ENCODE measurements around the gene RBM33. TPM values are rescaled to one million over a fixed set of nuclear protein-coding genes. Genes with fewer than 3 reads are reported as not detected.

Gene RBM33
- total RNA-seq, 1 donor from 2014 or later = 25.0 TPM

GRCh38 chr7:155603205-155603857 lies 41.1 kb upstream of the RBM33 start:
- Histone ChIP-seq H3K36me3 (ENCODE audit: control insufficient read depth, insufficient read depth, low read length) (no peaks in the 10 kb centered on the region), H3K27me3 (ENCODE audit: control insufficient read depth, insufficient read depth, low read length) (peaks cover 6% of the 10 kb centered on the region), H3K4me3 (ENCODE audit: low read depth, low read length) (no peak overlapping the region)
- no peak for DNase-seq (ENCODE audit: low read depth)
- TF ChIP-seq CTCF (IDR thresholded peaks at IDR 0.05; ENCODE audit: insufficient read depth, low read length, poor library complexity, severe bottlenecking) = no peak

- H3K36me3 ChIP-seq (ENCODE audit: control insufficient read depth, insufficient read depth, low read length) = no peaks in the 10 kb centered on the region
- H3K27me3 ChIP-seq (ENCODE audit: control insufficient read depth, insufficient read depth, low read length) = peaks cover 6% of the 10 kb centered on the region
- TF ChIP-seq CTCF (IDR thresholded peaks at IDR 0.05; ENCODE audit: insufficient read depth, low read length, poor library complexity, severe bottlenecking) = no peak
- H3K4me3 ChIP-seq (ENCODE audit: low read depth, low read length) = no peak overlapping the region
- DNase-seq (ENCODE audit: low read depth) = no peak
Observed at GRCh38 chr7:155603858-155604503, 40.5 kb upstream of the RBM33 start.

- no peak for DNase-seq (ENCODE audit: low read depth)
- no peak overlapping the region for H3K4me3 ChIP-seq (ENCODE audit: low read depth, low read length)
- TF ChIP-seq CTCF (IDR thresholded peaks at IDR 0.05; ENCODE audit: insufficient read depth, low read length, poor library complexity, severe bottlenecking) = no peak
- H3K27me3 ChIP-seq (ENCODE audit: control insufficient read depth, insufficient read depth, low read length) = peaks cover 6% of the 10 kb centered on the region
- no peaks in the 10 kb centered on the region for H3K36me3 ChIP-seq (ENCODE audit: control insufficient read depth, insufficient read depth, low read length)
Observed at GRCh38 chr7:155604504-155604997, 39.9 kb upstream of the RBM33 start.

- H3K4me3 ChIP-seq (ENCODE audit: low read depth, low read length) = no peak overlapping the region
- H3K36me3 ChIP-seq (ENCODE audit: control insufficient read depth, insufficient read depth, low read length) = no peaks in the 10 kb centered on the region
- DNase-seq (ENCODE audit: low read depth) = no peak
- peaks cover 5% of the 10 kb centered on the region for H3K27me3 ChIP-seq (ENCODE audit: control insufficient read depth, insufficient read depth, low read length)
- no peak for TF ChIP-seq CTCF (IDR thresholded peaks at IDR 0.05; ENCODE audit: insufficient read depth, low read length, poor library complexity, severe bottlenecking)
Observed at GRCh38 chr7:155609185-155609584, 35.3 kb upstream of the RBM33 start.

- Histone ChIP-seq H3K27me3 (ENCODE audit: control insufficient read depth, insufficient read depth, low read length) (peaks cover 5% of the 10 kb centered on the region), H3K36me3 (ENCODE audit: control insufficient read depth, insufficient read depth, low read length) (no peaks in the 10 kb centered on the region), H3K4me3 (ENCODE audit: low read depth, low read length) (no peak overlapping the region)
- no peak for TF ChIP-seq CTCF (IDR thresholded peaks at IDR 0.05; ENCODE audit: insufficient read depth, low read length, poor library complexity, severe bottlenecking)
- DNase-seq (ENCODE audit: low read depth) = no peak
Observed at GRCh38 chr7:155610633-155611193, 33.7 kb upstream of the RBM33 start.

Measured in kidney epithelial cell (primary cell).